K562 (cell line): ENCODE data around the gene KRTAP22-1. TPM values are rescaled to one million over a fixed set of nuclear protein-coding genes. Genes with fewer than 3 reads are reported as not detected.

ENCODE experiments used
- ATAC-seq: fragments of 200-7000 bp; cut with Tn5 transposase; 3 replicates; pipeline ENCODE4 v1.9.1; 2020; ENCODE audit warnings: moderate library complexity
- BruUV-seq: library from RNA; stranded (reverse); fragments of 400-500 nt; replicated peaks from 2 replicates; lab custom pipeline; 2021; lab: Mats Ljungman, UMichigan
- CTCF ChIA-PET: fragments of 300-600 bp; formaldehyde crosslinking; extraction: SDS; loops from one replicate; lab custom pipeline; 2021; ENCODE audit warnings: low intra/inter-chr PET ratio; lab: Yijun Ruan, JAX
- POLR2A ChIA-PET: fragments of 300-600, 350-650 bp; sonication (Branson Sonifier 250); formaldehyde crosslinking; extraction: SDS; loops from one replicate; lab custom pipeline; 2021; ENCODE audit warnings: antibody characterized with exemption, inconsistent platforms; lab: Yijun Ruan, JAX
- DNase-seq, 4 experiments: peaks; one replicate each; pipeline versions ENCODE4 v3.0.0 to v3.0.0-alpha.2; 2011 to 2018; ENCODE audit warnings: low spot score in 3 of 4, mixed read lengths in 3 of 4; ENCODE audit errors: extremely low read depth in 1 of 4
- FAIRE-seq: peaks from 2 replicates; lab custom pipeline; 2011; peaks lifted over from hg19 to GRCh38; lab: Jason Lieb, UNC
- H2AFZ ChIP-seq: 2 replicates; pipeline ENCODE4 v1.6.0; 2011; ENCODE audit warnings: low read depth, low read length, control low read depth, inconsistent platforms
- H3K27ac ChIP-seq: fragments of 200-600 bp; 3 replicates; pipeline ENCODE4 v1.8.0; 2011; ENCODE audit warnings: low read depth, mild to moderate bottlenecking, control low read depth, inconsistent platforms, low read length, moderate library complexity, mixed read lengths; ENCODE audit errors: extremely low read depth
- H3K27me3 ChIP-seq, 2 experiments: fragments of 300-600 bp in 1 of 2; 2 replicates in 1 of 2; 3 replicates in 1 of 2; pipeline versions ENCODE4 v1.6.0 to v1.8.0; 2011; ENCODE audit warnings: inconsistent platforms in 2 of 2, low read length in 2 of 2, mild to moderate bottlenecking in 1 of 2, mixed read lengths in 1 of 2, moderate library complexity in 1 of 2; ENCODE audit not compliant: control insufficient read depth in 2 of 2, insufficient read depth in 2 of 2
- H3K36me3 ChIP-seq: fragments of 300-600 bp; 3 replicates; pipeline ENCODE4 v1.8.0; 2011; ENCODE audit warnings: mild to moderate bottlenecking, low read length, inconsistent platforms; ENCODE audit not compliant: control insufficient read depth, insufficient read depth
- H3K4me1 ChIP-seq, 2 experiments: fragments of 200-600 bp in 1 of 2; replicated peaks in 1 of 2; 2 replicates in 1 of 2; 3 replicates in 1 of 2; pipeline versions ENCODE4 v1.5.1 to v1.8.0; 2011; ENCODE audit warnings: inconsistent platforms in 2 of 2, low read length in 2 of 2, mild to moderate bottlenecking in 1 of 2, mixed read lengths in 1 of 2, moderate library complexity in 1 of 2; ENCODE audit not compliant: control insufficient read depth in 2 of 2, insufficient read depth in 2 of 2
- H3K4me2 ChIP-seq: 2 replicates; pipeline ENCODE4 v1.6.1; 2011; ENCODE audit warnings: low read length, control low read depth, inconsistent platforms, mixed read lengths; ENCODE audit not compliant: insufficient read depth
- H3K4me3 ChIP-seq: fragments of 200-600 bp; sonication (generic), shearing (Covaris generic); 2 replicates; pipeline ENCODE4 v1.5.1; 2016; ENCODE audit warnings: control low read depth, inconsistent platforms
- H3K79me2 ChIP-seq: fragments of 200-600 bp; 3 replicates; pipeline ENCODE4 v1.8.0; 2011; ENCODE audit warnings: low read length, inconsistent platforms; ENCODE audit not compliant: control insufficient read depth, insufficient read depth
- H3K9ac ChIP-seq, 2 experiments: 2 replicates each; pipeline versions ENCODE4 v1.6.0 to v1.6.1; 2011; ENCODE audit warnings: low read depth in 2 of 2, low read length in 2 of 2, control low read depth in 1 of 2, inconsistent platforms in 1 of 2, mild to moderate bottlenecking in 1 of 2, mixed read lengths in 1 of 2; ENCODE audit not compliant: insufficient read depth in 1 of 2
- H3K9me1 ChIP-seq: one replicate; pipeline ENCODE4 v1.6.0; 2011; ENCODE audit warnings: inconsistent platforms, mild to moderate bottlenecking, low read length, moderate library complexity; ENCODE audit not compliant: control insufficient read depth, insufficient read depth
- H3K9me3 ChIP-seq: replicated peaks from 2 replicates; pipeline ENCODE4 v1.5.1; 2011; ENCODE audit warnings: low read depth, low read length, inconsistent platforms; ENCODE audit not compliant: control insufficient read depth, insufficient read depth
- H4K20me1 ChIP-seq: replicated peaks from 2 replicates; pipeline ENCODE4 v1.6.1; 2011; ENCODE audit warnings: low read length, inconsistent platforms, mixed read lengths; ENCODE audit not compliant: control insufficient read depth, insufficient read depth
- BCLAF1 ChIP-seq, 2 experiments: fragments of 450-650 bp in 1 of 2; IDR thresholded peaks; 2 replicates each; pipeline ENCODE4 v1.6.1; 2011 to 2017; ENCODE audit warnings: low read depth in 2 of 2, antibody characterized with exemption in 1 of 2, borderline replicate concordance in 1 of 2, low read length in 1 of 2, mild to moderate bottlenecking in 1 of 2, mixed read lengths in 1 of 2; ENCODE audit not compliant: control insufficient read depth in 1 of 2
- DIDO1 ChIP-seq: fragments of 450-650 bp; IDR thresholded peaks from 2 replicates; pipeline ENCODE4 v1.6.1; 2016; ENCODE audit warnings: low read depth, missing biosample characterization, missing genetic modification characterization
- FUS ChIP-seq: fragments of 200-400 bp; formaldehyde crosslinking; optimal IDR thresholded peaks from 2 replicates; pipeline ENCODE3; 2017; ENCODE audit warnings: low read depth, low read length
- GMEB1 ChIP-seq: fragments of 250-450 bp; sonication (Bioruptor Pico); IDR thresholded peaks from 2 replicates; pipeline ENCODE4 v1.4.0; 2020; ENCODE audit warnings: mild to moderate bottlenecking
- MCM7 ChIP-seq, 2 experiments: fragments of 450-650 bp; IDR thresholded peaks; 2 replicates each; pipeline ENCODE4 v1.6.1; 2016 to 2018
- NFIC ChIP-seq: fragments of 450-650 bp; IDR thresholded peaks from 2 replicates; pipeline ENCODE4 v1.6.1; 2017; ENCODE audit warnings: mild to moderate bottlenecking, inconsistent platforms
- NFIX ChIP-seq: fragments of 250-450 bp; sonication (Bioruptor Pico); IDR thresholded peaks from 2 replicates; pipeline ENCODE4 v1.4.0; 2020; ENCODE audit warnings: low read depth, mild to moderate bottlenecking, moderate library complexity
- PPARD ChIP-seq: fragments of 250-450 bp; sonication (Bioruptor Pico); IDR thresholded peaks from 2 replicates; pipeline ENCODE4 v1.8.0; 2022; ENCODE audit warnings: inconsistent platforms, mild to moderate bottlenecking, moderate library complexity
- SMAD1 ChIP-seq: fragments of 150-350 bp; IDR thresholded peaks from 2 replicates; pipeline ENCODE4 v1.6.1; 2014; ENCODE audit warnings: low read length, low read depth; ENCODE audit not compliant: partially characterized antibody
- USF1 ChIP-seq: sonication (generic); formaldehyde crosslinking; IDR thresholded peaks from 2 replicates; pipeline ENCODE4 v1.9.0; 2022; ENCODE audit warnings: mild to moderate bottlenecking, missing genetic modification reagents
- ZC3H11A ChIP-seq: IDR thresholded peaks from 2 replicates; pipeline ENCODE4 v1.6.1; 2012; ENCODE audit warnings: low read depth, low read length, improper control_type of control experiment
- ZNF41 ChIP-seq: fragments of 250-450 bp; sonication (Bioruptor Pico); conservative IDR thresholded peaks from 2 replicates; pipeline ENCODE4 v1.4.0; 2020; ENCODE audit warnings: mild to moderate bottlenecking
- ZNF436 ChIP-seq: fragments of 250-450, 450-650 bp; sonication (Bioruptor Pico); formaldehyde crosslinking; IDR thresholded peaks from 2 replicates; pipeline ENCODE4 v1.7.0; 2020; ENCODE audit warnings: mild to moderate bottlenecking
- WGBS: fragments of 100-300 bp; shearing (Covaris generic); methylation state at CpG from one replicate; pipeline ENCODE4 v1.1.6; 2016; ENCODE audit warnings: low coverage, mixed read lengths; ENCODE audit not compliant: insufficient coverage; ENCODE audit errors: missing lambda C conversion rate; 5-methylcytosine and 5-hydroxymethylcytosine counted together
- in situ Hi-C: fragments of 300-500 bp; cut with MboI; formaldehyde crosslinking; loops from 4 replicates; pipeline ENCODE4 v1.15.0; 2018; ENCODE audit warnings: inconsistent platforms, mixed read lengths
- intact Hi-C: fragments of 100-400 bp; cut with micrococcal nuclease; formaldehyde crosslinking; loops from 2 replicates; pipeline ENCODE4 v1.14.2; 2022
- polyA plus RNA-seq, 8 experiments: library from polyadenylated mRNA; depleted of rRNA in 4 of 8; stranded (reverse) in 5 of 8; unstranded in 3 of 8; fragments of >200 nt; fragmentation: Nextera tagmentation in 2 of 8; fragmentation: Illumina TruSeq in 1 of 8; extraction: Ambion mirVana in 2 of 8; extraction: Trizol in 1 of 8; gene quantifications; 2 replicates each; pipeline versions ENCODE4 v1.2.1 to v1.2.3, GENCODE V29; 2011 to 2014; ENCODE audit warnings: inconsistent platforms in 1 of 8, missing spikeins in 1 of 8
- total RNA-seq, 7 experiments: library from RNA; depleted of rRNA in 6 of 7; stranded (reverse); fragments of >200 nt in 6 of 7; fragmentation: Illumina TruSeq in 2 of 7; extraction: Trizol in 2 of 7; gene quantifications; 2 replicates each; pipeline versions ENCODE4 v1.2.1 to v1.2.3, GENCODE V29; 2011 to 2021; ENCODE audit warnings: low replicate concordance in 1 of 7

The KRTAP22-1 gene
- total and polyA plus RNA-seq, 9 of the 15 experiments (the other 6 are each of a cell fraction or from before 2014, with no cell fraction given), result not detected

- ChIA-PET CTCF (no interaction called here), POLR2A (no interaction called here)
- intact Hi-C loops (no loop called here), in situ Hi-C loops (no loop called here)
- no peak overlapping the region for H3K27ac ChIP-seq
- no peak for FAIRE-seq
- no peaks in the 10 kb centered on the region for H3K79me2 ChIP-seq
- WGBS, result 0% methylated on average over 2 of the region's 2 CpGs
- DNase-seq, result no peak
- no peak for TF ChIP-seq ZNF41 (CRISPR knock-in tag)
- peak; percentile 77 for TF ChIP-seq NFIC
- TF ChIP-seq ZC3H11A, result no peak
- peak; percentile 84 for TF ChIP-seq NFIX
- no peak for TF ChIP-seq DIDO1 (tag)
- no peak for TF ChIP-seq PPARD (CRISPR knock-in tag)
- no peak for TF ChIP-seq SMAD1
- no peak for ATAC-seq
- no peaks in the 10 kb centered on the region for H3K36me3 ChIP-seq
- no peak overlapping the region for H3K4me2 ChIP-seq
- no peaks in the 10 kb centered on the region for H3K9me1 ChIP-seq
- H3K4me3 ChIP-seq, result no peak overlapping the region
- no peaks in the 10 kb centered on the region for H3K4me1 ChIP-seq
- no peak overlapping the region for H2AFZ ChIP-seq
- BruUV-seq, result no TSS peak
- H4K20me1 ChIP-seq, result no peaks in the 10 kb centered on the region
- H3K9me3 ChIP-seq, result no peaks in the 10 kb centered on the region; the same call in 1 of the 2 replicates
- H3K27me3 ChIP-seq, result no peaks in the 10 kb centered on the region
- no peak overlapping the region for H3K9ac ChIP-seq
These were observed 37.3 kb upstream of the KRTAP22-1 start for GRCh38 chr21:30563630-30564029.

- H4K20me1 ChIP-seq, result no peaks in the 10 kb centered on the region
- no peak overlapping the region for H3K9ac ChIP-seq
- H3K27me3 ChIP-seq, result no peaks in the 10 kb centered on the region
- no peaks in the 10 kb centered on the region for H3K79me2 ChIP-seq
- H3K9me3 ChIP-seq, result no peaks in the 10 kb centered on the region
- DNase-seq (no peak), ATAC-seq (no peak), FAIRE-seq (no peak)
- no peak overlapping the region for H2AFZ ChIP-seq
- H3K4me1 ChIP-seq, result no peaks in the 10 kb centered on the region
- no peak overlapping the region for H3K4me3 ChIP-seq
- ChIA-PET CTCF (no interaction called here), POLR2A (no interaction called here)
- in situ Hi-C loops (no loop called here), intact Hi-C loops (no loop called here)
- H3K27ac ChIP-seq, result no peak overlapping the region
- H3K36me3 ChIP-seq, result no peaks in the 10 kb centered on the region
- H3K4me2 ChIP-seq, result no peak overlapping the region
- TF ChIP-seq MCM7 (IDR thresholded peaks at IDR 0.05) (no peak), USF1 (CRISPR knock-in tag) (no peak), FUS (no peak), ZNF436 (CRISPR knock-in tag) (no peak), GMEB1 (CRISPR knock-in tag) (no peak), BCLAF1 (IDR thresholded peaks at IDR 0.05; ENCODE audit: borderline replicate concordance in 1 of 2, control insufficient read depth in 1 of 2, low read depth in 2 of 2, low read length in 1 of 2) (no peak)
- no peaks in the 10 kb centered on the region for H3K9me1 ChIP-seq
- no TSS peak for BruUV-seq
These were observed 33.3 kb upstream of the KRTAP22-1 start for GRCh38 chr21:30567617-30568016.
